HG02943 (cell line): ENCODE data around the gene PDIA5.
"Not testable (repeated sequence)": the region's sequence is repeated elsewhere in the genome, so short reads cannot be mapped to it uniquely, and the experiment has no call there.

Source experiments
- ATAC-seq: cut with Tn5 transposase; IDR thresholded peaks from one replicate; pipeline ENCODE4 v1.9.1; 2021; ENCODE audit warnings: mild to moderate bottlenecking, low read depth, moderate library complexity; ENCODE audit not compliant: unreplicated experiment

Gene PDIA5

DNA sequence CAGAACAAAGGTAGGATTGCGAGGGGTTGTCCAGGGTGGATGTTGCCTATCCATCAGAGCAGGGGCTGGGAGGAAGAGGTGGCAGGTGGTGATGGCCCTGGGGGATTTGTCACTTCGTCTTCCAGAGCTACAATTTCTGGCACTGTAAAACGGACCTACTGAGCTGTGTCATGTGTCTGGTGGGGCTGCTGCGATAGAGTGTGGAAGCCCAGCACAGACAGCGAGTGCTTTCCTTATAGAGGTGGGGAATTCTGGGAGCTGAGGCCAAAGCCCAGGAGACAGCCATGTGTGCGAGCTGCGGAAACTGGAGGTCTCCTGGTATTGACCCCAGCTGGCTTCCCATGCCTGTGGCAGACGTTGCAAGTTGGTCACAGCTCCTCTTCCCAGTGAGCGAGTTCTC lies 73.7 kb downstream of the PDIA5 start:
- no peak for ATAC-seq

GRCh38 chr3:123141276-123141675 lies 74.5 kb downstream of the PDIA5 start:
- ATAC-seq = no peak

DNA sequence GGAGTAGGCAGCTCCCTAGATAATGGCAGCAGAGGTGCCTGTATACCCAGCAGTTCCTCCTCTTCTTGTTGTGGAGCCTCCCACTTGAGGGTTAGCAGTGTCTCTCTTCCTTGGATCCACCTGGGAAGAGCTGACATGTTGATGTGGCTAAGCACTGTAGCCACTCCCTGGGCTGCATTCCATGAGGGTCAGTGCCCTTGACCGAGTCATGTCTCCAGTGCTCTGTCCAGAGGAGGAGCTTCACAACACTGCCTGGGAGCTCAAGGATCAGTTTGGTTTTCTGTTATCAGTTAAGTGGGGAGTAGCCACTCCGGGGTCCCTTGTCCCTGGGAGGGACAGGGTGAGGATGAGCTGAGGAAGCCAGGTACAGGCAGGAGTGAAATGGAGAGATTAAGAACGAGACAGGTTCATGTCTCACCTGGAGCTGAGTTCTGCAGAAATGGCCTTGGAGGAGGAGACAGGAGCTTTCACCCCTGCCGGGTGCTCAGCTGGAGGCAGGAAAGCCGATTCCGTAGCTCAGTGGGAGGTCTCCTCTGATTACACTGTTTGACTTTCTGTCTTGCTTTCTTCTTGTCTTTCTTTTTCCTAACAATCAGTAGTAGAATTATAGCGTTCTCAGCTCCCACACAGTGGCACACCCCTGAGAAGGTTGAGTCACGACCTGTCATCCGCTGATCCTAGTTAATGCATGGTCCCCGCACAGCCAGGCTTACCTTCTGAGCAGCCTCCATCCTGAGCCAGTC lies 77.0 kb downstream of the PDIA5 start:
- no peak for ATAC-seq

DNA sequence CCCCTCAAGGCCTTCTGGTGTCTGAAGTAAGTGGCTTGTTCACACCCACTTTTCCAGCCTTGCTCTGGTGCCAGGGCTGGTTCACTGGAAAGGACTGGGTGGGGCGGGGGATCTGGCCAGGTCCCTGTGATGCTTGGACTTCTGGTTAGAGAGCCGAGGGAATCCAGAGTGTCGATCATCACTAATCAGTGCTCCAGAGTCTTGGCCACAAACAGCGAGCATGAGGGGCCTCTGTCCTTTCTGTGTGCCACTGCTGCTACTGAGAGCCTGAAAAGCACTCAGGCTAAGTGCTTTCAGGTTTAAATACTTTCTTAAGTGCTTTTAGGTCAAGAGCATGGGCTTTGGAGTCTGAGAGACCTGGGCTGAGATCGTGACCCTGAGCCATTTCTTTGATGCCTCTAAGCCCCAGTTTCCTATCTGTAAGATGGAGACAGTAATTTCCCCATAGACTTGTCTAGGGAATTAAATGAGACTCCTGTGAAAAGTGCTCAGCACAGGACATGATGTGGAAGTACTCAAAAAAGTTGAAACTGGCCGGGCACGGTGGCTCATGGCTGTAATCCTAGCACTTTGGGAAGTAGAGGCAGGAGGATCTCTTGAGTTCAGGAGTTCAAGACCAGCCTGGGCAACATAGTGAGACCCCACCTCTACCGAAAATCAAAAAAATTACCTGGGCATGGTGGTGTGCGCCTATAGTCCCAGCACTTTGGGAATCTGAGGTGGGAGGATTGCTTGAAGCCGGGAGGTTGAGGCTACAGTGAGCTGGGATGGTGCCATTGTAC lies 81.1 kb downstream of the PDIA5 start:
- no peak for ATAC-seq

- no peak for ATAC-seq
These were observed 81.9 kb downstream of the PDIA5 start for GRCh38 chr3:123148772-123149171.

GRCh38 chr3:123149525-123149924 lies 82.7 kb downstream of the PDIA5 start:
- ATAC-seq = no peak

DNA sequence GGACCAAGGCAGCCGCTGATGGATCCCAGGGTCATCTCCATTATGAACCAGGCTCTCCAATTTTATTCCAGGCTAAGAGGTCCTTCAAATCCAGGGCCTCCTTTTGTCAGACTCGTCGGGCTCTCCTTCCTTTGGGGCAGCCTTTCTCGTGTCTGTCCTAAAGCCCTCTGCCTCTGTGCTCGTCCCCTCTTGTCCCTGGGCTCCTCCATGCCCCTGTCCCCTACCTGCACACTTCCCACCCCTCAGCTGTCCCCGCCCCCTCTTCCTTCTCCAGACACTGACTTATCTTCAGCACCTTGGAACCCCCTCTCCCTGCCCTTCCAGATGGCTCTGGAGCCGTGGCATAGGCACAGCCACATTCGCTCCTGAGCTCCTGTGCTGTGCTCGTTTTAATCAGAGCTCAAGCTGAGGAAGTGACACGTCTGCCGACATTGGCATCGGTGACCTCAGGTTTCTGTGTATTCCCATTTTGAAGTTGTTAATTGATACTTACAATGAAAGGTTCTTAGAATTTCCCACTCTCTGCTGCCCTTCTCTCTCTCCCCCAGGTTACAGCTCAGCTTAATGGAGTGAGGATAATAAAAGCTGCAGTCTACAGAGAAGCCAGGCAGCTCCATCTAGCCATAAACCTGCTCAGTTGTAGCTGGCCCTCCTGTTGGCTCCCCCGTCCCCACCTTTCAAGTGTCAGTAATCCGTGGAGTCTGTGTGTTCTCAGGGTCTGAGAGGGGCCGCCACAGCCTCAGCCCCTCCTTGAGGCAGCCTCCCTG lies 83.8 kb downstream of the PDIA5 start:
- ATAC-seq = no peak

- no peak for ATAC-seq
These were observed 84.5 kb downstream of the PDIA5 start for GRCh38 chr3:123151251-123151705.

- ATAC-seq = not testable (repeated sequence)
These were observed 85.1 kb downstream of the PDIA5 start for GRCh38 chr3:123151853-123152420.

DNA sequence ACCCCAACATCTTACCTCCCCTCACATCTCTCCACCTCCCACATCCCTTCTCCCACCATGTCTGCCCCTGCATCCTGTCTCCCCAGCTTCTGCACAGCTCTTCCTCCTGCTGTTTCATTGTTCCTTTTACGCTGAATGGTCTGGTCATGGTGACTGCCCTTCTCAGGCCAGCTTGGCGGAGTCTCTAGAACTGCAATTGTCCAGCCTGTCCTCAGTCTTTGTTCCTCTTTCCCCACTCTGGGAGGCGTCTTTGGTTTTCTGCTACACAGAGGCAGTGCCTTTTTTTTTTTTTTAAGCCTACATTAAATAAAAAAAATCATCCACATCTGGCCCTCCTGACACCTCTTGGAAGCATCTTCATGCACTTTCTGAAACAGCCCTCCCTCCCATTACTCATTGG lies 85.9 kb downstream of the PDIA5 start:
- no peak for ATAC-seq

DNA sequence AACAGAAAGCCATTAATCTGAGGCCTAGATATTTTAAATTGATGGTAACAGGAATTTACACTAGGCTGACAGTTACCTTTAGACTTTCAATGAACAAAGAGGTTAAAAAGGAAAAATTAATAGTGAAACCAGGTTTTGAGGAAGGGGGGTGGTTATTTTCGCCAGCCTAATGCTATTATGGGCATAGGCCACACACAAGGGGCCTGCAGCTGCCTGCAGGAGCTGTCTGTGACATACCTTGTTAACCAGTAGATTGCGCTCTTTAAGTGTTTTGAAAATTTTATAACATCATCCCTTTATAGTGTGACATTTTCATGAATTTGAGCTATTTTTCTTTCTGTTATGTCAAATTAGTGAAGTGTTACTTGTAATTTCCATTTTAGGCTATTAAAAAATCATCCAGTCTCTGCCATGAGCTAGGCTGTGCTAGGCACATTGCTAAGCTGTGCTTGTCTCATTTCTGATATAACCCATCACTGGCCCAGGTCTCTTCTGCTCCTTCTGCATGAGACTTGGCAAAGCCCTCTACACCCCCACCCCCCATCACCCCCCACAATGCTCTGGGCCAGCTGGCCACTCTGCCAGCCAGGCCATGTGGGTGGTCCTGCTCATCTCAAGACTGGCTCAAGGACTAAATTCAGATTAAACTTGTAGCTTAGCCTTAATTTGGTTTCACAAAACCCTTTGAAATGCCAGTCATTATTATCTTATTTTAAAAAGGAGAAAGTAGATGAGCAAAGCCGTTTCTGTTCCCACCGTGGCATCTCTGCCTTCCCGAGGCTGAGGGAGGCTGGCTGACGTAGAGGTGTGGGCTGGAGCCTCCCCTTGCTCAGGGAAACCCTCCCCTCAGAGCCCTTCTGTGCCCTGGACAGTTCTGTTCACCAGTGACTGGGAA lies 86.5 kb downstream of the PDIA5 start:
- ATAC-seq = no peak

DNA sequence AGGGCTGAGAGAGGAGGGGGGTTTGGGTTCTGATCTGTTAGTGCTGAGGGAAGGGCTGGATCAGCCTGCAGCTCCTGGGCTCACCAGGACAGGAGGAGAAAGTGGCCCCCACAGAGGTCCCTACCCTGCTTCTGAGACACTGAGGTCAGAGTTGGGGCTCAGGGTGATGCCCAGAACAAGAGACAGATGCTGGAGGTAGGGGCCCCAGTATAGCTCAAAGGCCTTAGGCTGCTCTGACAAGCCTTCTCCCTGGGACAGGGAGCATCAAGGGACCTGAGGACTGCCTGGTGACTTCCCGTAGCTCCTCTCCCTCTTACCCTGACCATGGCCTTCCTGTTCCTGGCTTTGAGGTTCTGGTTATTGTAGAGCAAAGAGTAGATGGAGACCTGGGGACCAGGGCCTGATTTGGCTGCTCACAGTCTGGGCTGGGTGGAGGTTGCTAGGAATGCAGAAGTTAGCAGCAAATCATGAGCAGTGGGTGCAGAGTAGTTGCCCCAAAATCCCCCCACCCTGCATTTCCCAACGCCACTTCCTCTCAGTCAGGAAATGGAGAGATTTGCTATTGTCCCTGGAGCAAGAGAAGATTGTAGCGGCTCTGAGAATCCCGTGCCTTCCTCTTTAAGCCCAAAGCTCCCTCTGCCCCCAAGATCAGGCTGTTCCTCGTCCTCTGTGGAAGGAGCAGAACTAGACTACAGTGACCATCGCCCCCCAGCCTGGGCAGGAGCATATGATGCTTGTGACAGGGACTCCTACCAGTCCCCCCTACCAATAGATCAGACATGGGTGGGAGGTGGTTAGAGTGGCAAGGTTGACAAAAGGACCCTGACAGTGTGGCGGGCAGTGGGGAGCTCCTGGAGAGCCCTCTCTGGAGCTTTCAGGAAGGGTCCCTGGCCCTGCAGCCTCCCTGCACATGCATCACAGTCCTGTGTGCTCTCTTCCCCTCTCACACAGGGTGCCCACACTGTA lies 87.5 kb downstream of the PDIA5 start:
- ATAC-seq = no peak

DNA sequence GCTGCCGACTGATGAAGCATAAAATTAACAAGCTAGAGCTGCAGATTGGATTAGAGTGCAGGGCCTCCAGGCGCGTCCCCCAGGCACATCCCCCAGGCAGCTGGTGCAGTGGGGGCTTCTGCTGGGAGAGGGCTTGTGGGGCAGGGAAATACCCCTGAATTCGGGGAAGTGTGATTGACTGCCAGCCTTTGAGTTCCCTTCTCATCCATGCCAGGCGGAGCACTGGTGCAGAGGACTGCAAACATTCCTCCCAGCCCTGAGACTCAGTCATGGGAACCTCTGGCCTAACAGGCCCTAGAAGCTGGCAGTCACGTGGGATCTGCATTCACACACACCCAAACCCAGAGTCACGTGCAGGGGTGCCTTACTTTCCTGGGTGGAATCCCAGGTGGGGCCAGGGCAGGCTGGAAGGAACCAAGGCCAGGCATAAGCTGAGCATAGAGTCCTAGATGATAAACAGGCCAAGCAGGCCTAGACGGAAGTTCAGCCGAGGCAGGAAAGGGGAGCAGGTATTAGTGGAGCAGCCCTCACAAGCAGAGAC lies 88.7 kb downstream of the PDIA5 start:
- ATAC-seq = no peak

GRCh38 chr3:123156276-123156995 lies 89.6 kb downstream of the PDIA5 start:
- ATAC-seq = no peak

- ATAC-seq = no peak
These were observed 90.4 kb downstream of the PDIA5 start for GRCh38 chr3:123157209-123157597.

DNA sequence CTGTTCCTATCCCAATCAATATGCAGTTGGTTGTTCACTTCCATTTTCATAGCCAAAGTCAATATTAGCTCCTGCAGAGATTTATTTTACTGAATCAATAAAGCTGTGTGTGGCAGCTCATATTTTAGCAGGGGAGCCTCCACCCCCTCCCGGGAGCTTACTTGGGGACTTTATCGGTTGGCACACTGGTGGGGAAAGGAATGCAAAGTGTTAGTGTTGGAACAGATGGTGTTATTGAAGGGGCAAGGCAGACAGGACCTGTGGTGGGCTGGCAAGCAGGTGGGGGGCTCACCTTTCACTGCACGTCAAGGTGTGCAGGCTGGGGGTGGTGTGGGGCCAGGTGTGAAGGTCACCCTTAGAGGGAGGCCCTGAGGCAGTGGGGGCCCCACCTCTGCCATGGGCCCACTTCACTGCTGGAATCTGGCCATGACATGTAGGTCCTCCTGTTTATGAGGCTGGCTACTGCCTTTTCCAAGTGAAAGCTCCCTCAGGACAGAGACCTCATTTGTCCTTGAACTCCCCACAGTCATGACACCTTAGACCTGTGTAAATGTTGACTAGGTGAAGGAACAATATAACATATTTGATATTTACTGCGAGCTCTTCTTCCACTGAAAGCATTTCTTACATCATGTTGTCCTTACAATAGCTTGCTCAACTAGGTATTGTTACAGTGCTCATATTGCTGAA lies 90.9 kb downstream of the PDIA5 start:
- ATAC-seq = no peak

- no peak for ATAC-seq
These were observed 91.5 kb downstream of the PDIA5 start for GRCh38 chr3:123158330-123158729.
